ENCODE data around the gene TMEM119. TPM values are rescaled to one million over a fixed set of nuclear protein-coding genes. Genes with fewer than 3 reads are reported as not detected.
A peak's percentile ranks its signal among the peaks of the same experiment; 100 is the strongest.

The TMEM119 gene
- total RNA-seq, 1 experiment from 2014 or later = not detected

- DNase-seq (ENCODE audit: extremely low read depth, low read depth) = peak; percentile 63
Measured at GRCh38 chr12:108618079-108618952, 20.4 kb upstream of the TMEM119 start.

- no peak for DNase-seq (ENCODE audit: extremely low read depth, low read depth)
Measured at GRCh38 chr12:108616941-108617858, 19.3 kb upstream of the TMEM119 start.

GRCh38 chr12:108616359-108616758 is 18.5 kb upstream of the TMEM119 start:
- no peak for DNase-seq (ENCODE audit: extremely low read depth, low read depth)

GRCh38 chr12:108615918-108616317 is 18.0 kb upstream of the TMEM119 start:
- no peak for DNase-seq (ENCODE audit: extremely low read depth, low read depth)

- DNase-seq (ENCODE audit: extremely low read depth, low read depth) = no peak
Measured at GRCh38 chr12:108614639-108615038, 16.8 kb upstream of the TMEM119 start.

- no peak for DNase-seq (ENCODE audit: extremely low read depth, low read depth)
Measured at GRCh38 chr12:108614041-108614440, 16.2 kb upstream of the TMEM119 start.

GRCh38 chr12:108613548-108613947 is 15.7 kb upstream of the TMEM119 start:
- DNase-seq (ENCODE audit: extremely low read depth, low read depth) = no peak

- no peak for DNase-seq (ENCODE audit: extremely low read depth, low read depth)
Measured at GRCh38 chr12:108612788-108613282, 15.0 kb upstream of the TMEM119 start.

- no peak for DNase-seq (ENCODE audit: extremely low read depth, low read depth)
Measured at GRCh38 chr12:108611884-108612415, 14.1 kb upstream of the TMEM119 start.

GRCh38 chr12:108610856-108611605 is 13.1 kb upstream of the TMEM119 start:
- no peak for DNase-seq (ENCODE audit: extremely low read depth, low read depth)

- DNase-seq (ENCODE audit: extremely low read depth, low read depth) = no peak
Measured at GRCh38 chr12:108610336-108610815, 12.5 kb upstream of the TMEM119 start.

- DNase-seq (ENCODE audit: extremely low read depth, low read depth) = no peak
Measured at GRCh38 chr12:108609537-108610335, 11.9 kb upstream of the TMEM119 start.

GRCh38 chr12:108608616-108609015 is 10.7 kb upstream of the TMEM119 start:
- no peak for DNase-seq (ENCODE audit: extremely low read depth, low read depth)

- no peak for DNase-seq (ENCODE audit: extremely low read depth, low read depth)
Measured at GRCh38 chr12:108607981-108608600, 10.2 kb upstream of the TMEM119 start.

GRCh38 chr12:108606492-108606891 is 8.6 kb upstream of the TMEM119 start:
- DNase-seq (ENCODE audit: extremely low read depth, low read depth) = no peak

- no peak for DNase-seq (ENCODE audit: extremely low read depth, low read depth)
Measured at GRCh38 chr12:108605690-108606406, 8.0 kb upstream of the TMEM119 start.

- DNase-seq (ENCODE audit: extremely low read depth, low read depth) = no peak
Measured at GRCh38 chr12:108605000-108605689, 7.3 kb upstream of the TMEM119 start.

Data from NCI-H460 (cell line).